ENCODE data around the gene ZNF525. TPM values are rescaled to one million over a fixed set of nuclear protein-coding genes. Genes with fewer than 3 reads are reported as not detected.
A peak's percentile ranks its signal among the peaks of the same experiment; 100 is the strongest.

Gene ZNF525
- total and polyA plus RNA-seq, 2 of the 13 experiments (the other 11 are each of a cell fraction or from before 2014, with no cell fraction given): 3.4 to 8.7 TPM

GRCh38 chr19:53365134-53365898 is at the start of gene ZNF525 (continued):
- TF ChIP-seq POLR2G (IDR thresholded peaks at IDR 0.05; ENCODE audit: low read depth, low read length) (peak; percentile 71; the same call in 1 of the 2 replicates), KAT8 (CRISPR knock-in tag; IDR thresholded peaks at IDR 0.05) (peak; percentile 38; the same call in 1 of the 2 replicates), TAF1 (CRISPR knock-in tag; IDR thresholded peaks at IDR 0.05) (peak; percentile 26; the same call in 1 of the 2 replicates), HDAC1 (CRISPR knock-in tag; IDR thresholded peaks at IDR 0.05) (peak; percentile 24; the same call in 1 of the 2 replicates), GATAD1 (CRISPR knock-in tag; IDR thresholded peaks at IDR 0.05) (0 out of 2 replicates have a peak, but pooled peaks have one; percentile 11), RBFOX2 (IDR thresholded peaks at IDR 0.05; ENCODE audit: low read depth, low read length) (peak; percentile 51; the same call in 1 of the 2 replicates), SIN3A (IDR thresholded peaks at IDR 0.05; ENCODE audit: borderline replicate concordance, low read depth, low read length) (0 out of 2 replicates have a peak, but pooled peaks have one; percentile 53)

- H4K20me1 ChIP-seq (ENCODE audit: insufficient read depth, low read length): no peaks in the 10 kb centered on the region
- no peak overlapping the region for H3K9ac ChIP-seq (ENCODE audit: insufficient read depth, low read depth, low read length)
- peaks cover 38% of the 10 kb centered on the region for H3K9me3 ChIP-seq (ENCODE audit: low read length)
- ChIA-PET POLR2A (no interaction called here), CTCF (ENCODE audit: low intra/inter-chr PET ratio, low total read pairs) (no interaction called here)
- intact Hi-C loops (cut with micrococcal nuclease; ENCODE audit: unreplicated experiment) (no loop called here), in situ Hi-C loops (cut with HindIII; ENCODE audit: extremely low pct_ligation_motif_present, low pct_unique_long_range_greater_than_20kb) (no loop called here)
- H3K36me3 ChIP-seq (replicated peaks in 1 of 2; ENCODE audit: control insufficient read depth in 1 of 2, insufficient read depth in 2 of 2, low read length in 2 of 2): no peaks in the 10 kb centered on the region
- FAIRE-seq (no peak), DNase-seq (ENCODE audit: low spot score) (no peak), ATAC-seq (no peak)
- H3K4me2 ChIP-seq (ENCODE audit: low read depth, low read length): no peak overlapping the region
- no peaks in the 10 kb centered on the region; a peak in 1 of 5 replicates for H3K27me3 ChIP-seq (ENCODE audit: control insufficient read depth in 1 of 2, insufficient read depth in 2 of 2, low read length in 2 of 2)
- no TSS peak for BruUV-seq (replicated peaks)
- no peak overlapping the region for H2AFZ ChIP-seq (ENCODE audit: low read length)
- no peak overlapping the region for H3K27ac ChIP-seq (ENCODE audit: extremely low read length, insufficient read depth, low read length)
- 51% methylated on average over 16 of the region's 24 CpGs for WGBS (ENCODE audit: low lambda C conversion rate)
- no peak for TF ChIP-seq YEATS2 (CRISPR knock-in tag; IDR thresholded peaks at IDR 0.05; ENCODE audit: borderline replicate concordance)
- TF ChIP-seq IKZF4 (CRISPR knock-in tag; IDR thresholded peaks at IDR 0.05; ENCODE audit: borderline replicate concordance, low read depth, not compliant biosample characterization): no peak
- H3K4me1 ChIP-seq (ENCODE audit: insufficient read depth, low read length): no peaks in the 10 kb centered on the region
- no peaks in the 10 kb centered on the region for H3K79me2 ChIP-seq (ENCODE audit: insufficient read depth, low read length)
- H3K4me3 ChIP-seq (replicated peaks in 1 of 3; ENCODE audit: insufficient read depth in 1 of 3, low read depth in 2 of 3, low read length in 3 of 3): no peak overlapping the region
Observed at GRCh38 chr19:53328967-53329366, 36.5 kb upstream of the ZNF525 start.

Measured in HepG2 (cell line).